ENCODE measurements around the gene SEPTIN11. TPM values are rescaled to one million over a fixed set of nuclear protein-coding genes. Genes with fewer than 3 reads are reported as not detected.

Gene SEPTIN11
- total RNA-seq, 2 donors from 2014 or later: 60.3 to 88.9 TPM

GRCh38 chr4:76977736-76978350 lies 28.3 kb downstream of the SEPTIN11 start:
- Mint-ChIP-seq H3K4me1 (ENCODE audit: low read depth in 2 of 2) (peaks cover 34 to 44% of the 10 kb centered on the region in 2 donors), H3K27me3 (no peaks in the 10 kb centered on the region), H3K4me3 (peak overlapping the region; percentile 30), H3K9me3 (peaks cover 4% of the 10 kb centered on the region), H3K27ac (no peak overlapping the region), H3K36me3 (peaks cover 4% of the 10 kb centered on the region)
- no peak for DNase-seq (ENCODE audit: low spot score)
- no peak for ATAC-seq

- H3K27ac Mint-ChIP-seq: no peak overlapping the region
- no peaks in the 10 kb centered on the region for H3K27me3 Mint-ChIP-seq
- H3K4me1 Mint-ChIP-seq (ENCODE audit: low read depth in 2 of 2): peaks cover 43 to 52% of the 10 kb centered on the region in 2 donors
- no peak for DNase-seq (ENCODE audit: low spot score)
- H3K4me3 Mint-ChIP-seq: no peak overlapping the region
- peaks cover 4% of the 10 kb centered on the region for H3K36me3 Mint-ChIP-seq
- ATAC-seq: no peak
- peaks cover 4% of the 10 kb centered on the region for H3K9me3 Mint-ChIP-seq
Measured at GRCh38 chr4:76979236-76979635, 29.7 kb downstream of the SEPTIN11 start.

- H3K36me3 Mint-ChIP-seq: peaks cover 4% of the 10 kb centered on the region
Measured at GRCh38 chr4:76980261-76980660, 30.7 kb downstream of the SEPTIN11 start.

GRCh38 chr4:76981644-76982043 lies 32.1 kb downstream of the SEPTIN11 start:
- DNase-seq (ENCODE audit: low spot score) (no peak), ATAC-seq (no peak)
- Mint-ChIP-seq H3K27ac (peak overlapping the region in 1 of 2 donors; percentile 63), H3K4me3 (peak overlapping the region; percentile 59), H3K4me1 (ENCODE audit: low read depth in 2 of 2) (peaks cover 52 to 71% of the 10 kb centered on the region in 2 donors), H3K27me3 (no peaks in the 10 kb centered on the region), H3K9me3 (peaks cover 4% of the 10 kb centered on the region), H3K36me3 (peaks cover 4% of the 10 kb centered on the region)

More at GRCh38 chr4:76980261-76980660, 30.7 kb downstream of the SEPTIN11 start:
- Mint-ChIP-seq H3K4me3 (no peak overlapping the region), H3K27me3 (no peaks in the 10 kb centered on the region), H3K4me1 (ENCODE audit: low read depth in 2 of 2) (peaks cover 47 to 60% of the 10 kb centered on the region in 2 donors), H3K9me3 (peaks cover 4% of the 10 kb centered on the region), H3K27ac (no peak overlapping the region)
- ATAC-seq: no peak
- DNase-seq (ENCODE audit: low spot score): no peak

- DNase-seq (ENCODE audit: low spot score): no peak
- Mint-ChIP-seq H3K9me3 (peaks cover 4% of the 10 kb centered on the region), H3K27me3 (no peaks in the 10 kb centered on the region), H3K36me3 (peaks cover 4% of the 10 kb centered on the region), H3K4me3 (peak overlapping the region; percentile 59), H3K4me1 (ENCODE audit: low read depth in 2 of 2) (peaks cover 59 to 73% of the 10 kb centered on the region in 2 donors), H3K27ac (peak overlapping the region; percentile 15 to 63)
- ATAC-seq: no peak
Measured at GRCh38 chr4:76982638-76983584, 33.4 kb downstream of the SEPTIN11 start.

- H3K4me3 Mint-ChIP-seq: peak overlapping the region; percentile 59
- H3K27me3 Mint-ChIP-seq: no peaks in the 10 kb centered on the region
- peak overlapping the region; percentile 26 to 30 for H3K27ac Mint-ChIP-seq
- peaks cover under 1% of the 10 kb centered on the region for H3K9me3 Mint-ChIP-seq
- ATAC-seq: peak in 1 of 2 donors; percentile 41
- peaks cover 3% of the 10 kb centered on the region for H3K36me3 Mint-ChIP-seq
- H3K4me1 Mint-ChIP-seq (ENCODE audit: low read depth in 2 of 2): peaks cover 48 to 61% of the 10 kb centered on the region in 2 donors
- DNase-seq (ENCODE audit: low spot score): no peak
Measured at GRCh38 chr4:76984127-76984526, 34.6 kb downstream of the SEPTIN11 start.

GRCh38 chr4:76984788-76985211 lies 35.2 kb downstream of the SEPTIN11 start:
- H3K4me1 Mint-ChIP-seq (ENCODE audit: low read depth in 2 of 2): peaks cover 48 to 63% of the 10 kb centered on the region in 2 donors
- no peak overlapping the region for H3K4me3 Mint-ChIP-seq
- DNase-seq (ENCODE audit: low spot score) (no peak), ATAC-seq (no peak)
- H3K27ac Mint-ChIP-seq: no peak overlapping the region
- no peaks in the 10 kb centered on the region for H3K9me3 Mint-ChIP-seq
- no peaks in the 10 kb centered on the region for H3K27me3 Mint-ChIP-seq
- H3K36me3 Mint-ChIP-seq: no peaks in the 10 kb centered on the region

- Mint-ChIP-seq H3K4me1 (ENCODE audit: low read depth in 2 of 2) (peaks cover 48 to 63% of the 10 kb centered on the region in 2 donors), H3K4me3 (no peak overlapping the region), H3K9me3 (peaks cover 4% of the 10 kb centered on the region), H3K27ac (peak overlapping the region in 1 of 2 donors; percentile 63), H3K27me3 (peaks cover 0 to 4% of the 10 kb centered on the region in 2 donors), H3K36me3 (peaks cover 4% of the 10 kb centered on the region)
- no peak for ATAC-seq
- DNase-seq (ENCODE audit: low spot score): no peak
Measured at GRCh38 chr4:76987153-76987591, 37.6 kb downstream of the SEPTIN11 start.

GRCh38 chr4:76987685-76988084 lies 38.1 kb downstream of the SEPTIN11 start:
- no peak for ATAC-seq

GRCh38 chr4:76989391-76990061 lies 40.0 kb downstream of the SEPTIN11 start:
- peak; percentile 67 to 78 for ATAC-seq

More at GRCh38 chr4:76987685-76988084, 38.1 kb downstream of the SEPTIN11 start:
- H3K9me3 Mint-ChIP-seq: peaks cover 4% of the 10 kb centered on the region
- peak overlapping the region in 1 of 2 donors; percentile 63 for H3K27ac Mint-ChIP-seq
- H3K36me3 Mint-ChIP-seq: peaks cover 4% of the 10 kb centered on the region
- H3K27me3 Mint-ChIP-seq: peaks cover 0 to 4% of the 10 kb centered on the region in 2 donors
- H3K4me1 Mint-ChIP-seq (ENCODE audit: low read depth in 2 of 2): peaks cover 44 to 63% of the 10 kb centered on the region in 2 donors
- H3K4me3 Mint-ChIP-seq: no peak overlapping the region
- no peak for DNase-seq (ENCODE audit: low spot score)

GRCh38 chr4:76990288-76991080 lies 40.9 kb downstream of the SEPTIN11 start:
- Mint-ChIP-seq H3K4me3 (peak overlapping the region; percentile 59), H3K36me3 (peaks cover 4% of the 10 kb centered on the region), H3K9me3 (peaks cover 4% of the 10 kb centered on the region), H3K27me3 (peaks cover 0 to 4% of the 10 kb centered on the region in 2 donors), H3K4me1 (ENCODE audit: low read depth in 2 of 2) (peaks cover 40 to 51% of the 10 kb centered on the region in 2 donors), H3K27ac (peak overlapping the region in 1 of 2 donors; percentile 38)
- ATAC-seq (no peak), DNase-seq (ENCODE audit: low spot score) (no peak)

More at GRCh38 chr4:76989391-76990061, 40.0 kb downstream of the SEPTIN11 start:
- Mint-ChIP-seq H3K4me1 (ENCODE audit: low read depth in 2 of 2) (peaks cover 43 to 57% of the 10 kb centered on the region in 2 donors), H3K9me3 (peaks cover 4% of the 10 kb centered on the region), H3K27ac (no peak overlapping the region), H3K27me3 (peaks cover 0 to 4% of the 10 kb centered on the region in 2 donors), H3K4me3 (peak overlapping the region; percentile 59), H3K36me3 (peaks cover 4% of the 10 kb centered on the region)
- DNase-seq (ENCODE audit: low spot score): no peak

GRCh38 chr4:76991161-76991660 lies 41.7 kb downstream of the SEPTIN11 start:
- Mint-ChIP-seq H3K4me3 (no peak overlapping the region), H3K9me3 (peaks cover 4% of the 10 kb centered on the region), H3K27ac (no peak overlapping the region), H3K27me3 (peaks cover 0 to 4% of the 10 kb centered on the region in 2 donors), H3K4me1 (ENCODE audit: low read depth in 2 of 2) (peaks cover 41 to 49% of the 10 kb centered on the region in 2 donors), H3K36me3 (peaks cover 4% of the 10 kb centered on the region)
- DNase-seq (ENCODE audit: low spot score) (no peak), ATAC-seq (no peak)
